ENCODE data around the gene TMEM266.

DNA sequence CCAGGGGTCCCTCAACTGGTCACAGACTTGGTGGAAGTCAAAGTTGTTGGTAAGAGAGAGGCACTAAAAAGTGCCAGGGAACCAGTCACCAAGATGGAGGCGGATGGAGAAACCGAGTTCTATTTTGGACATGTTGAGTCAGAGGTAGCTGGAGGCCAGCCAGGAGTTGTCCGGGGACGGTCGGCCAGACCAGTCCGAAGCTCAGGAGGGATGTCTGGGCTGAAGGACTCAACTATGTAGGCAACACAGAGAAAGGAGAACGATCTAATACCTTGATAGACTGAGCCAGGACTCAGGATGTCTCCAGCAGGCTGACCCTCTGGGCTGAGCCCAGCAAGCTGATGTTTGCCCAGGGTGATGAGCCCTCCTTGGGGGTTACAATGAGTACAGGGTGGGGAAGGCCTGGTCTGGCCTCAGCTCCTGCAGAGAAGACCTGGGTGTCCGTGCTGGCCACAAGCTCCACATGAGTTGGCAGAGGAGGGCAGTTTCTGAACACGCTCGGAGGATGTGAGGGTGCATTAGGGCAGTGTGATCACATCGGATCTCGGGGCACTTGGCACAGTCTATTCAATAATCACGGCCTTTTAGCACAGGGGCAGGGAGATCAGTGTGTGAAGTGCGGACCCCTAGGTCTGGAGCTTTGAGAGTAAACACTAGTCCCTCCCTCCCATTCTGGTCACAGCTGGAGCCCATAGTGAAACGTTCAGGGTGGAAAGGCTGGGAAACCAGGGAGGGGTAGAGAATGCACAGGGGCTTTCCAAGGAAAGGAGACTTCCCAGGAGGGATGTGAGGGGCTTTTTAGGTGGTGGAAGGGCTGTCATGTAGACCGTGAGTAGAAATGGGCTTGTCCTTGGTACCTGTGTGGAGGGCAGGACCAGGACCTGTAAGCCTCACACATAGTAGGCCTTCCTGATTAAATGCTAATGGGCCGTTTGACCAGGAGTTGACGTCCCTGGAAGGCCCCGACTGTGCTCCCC lies 139.6 kb downstream of the TMEM266 start:
- TF ChIP-seq, protein P1, sequence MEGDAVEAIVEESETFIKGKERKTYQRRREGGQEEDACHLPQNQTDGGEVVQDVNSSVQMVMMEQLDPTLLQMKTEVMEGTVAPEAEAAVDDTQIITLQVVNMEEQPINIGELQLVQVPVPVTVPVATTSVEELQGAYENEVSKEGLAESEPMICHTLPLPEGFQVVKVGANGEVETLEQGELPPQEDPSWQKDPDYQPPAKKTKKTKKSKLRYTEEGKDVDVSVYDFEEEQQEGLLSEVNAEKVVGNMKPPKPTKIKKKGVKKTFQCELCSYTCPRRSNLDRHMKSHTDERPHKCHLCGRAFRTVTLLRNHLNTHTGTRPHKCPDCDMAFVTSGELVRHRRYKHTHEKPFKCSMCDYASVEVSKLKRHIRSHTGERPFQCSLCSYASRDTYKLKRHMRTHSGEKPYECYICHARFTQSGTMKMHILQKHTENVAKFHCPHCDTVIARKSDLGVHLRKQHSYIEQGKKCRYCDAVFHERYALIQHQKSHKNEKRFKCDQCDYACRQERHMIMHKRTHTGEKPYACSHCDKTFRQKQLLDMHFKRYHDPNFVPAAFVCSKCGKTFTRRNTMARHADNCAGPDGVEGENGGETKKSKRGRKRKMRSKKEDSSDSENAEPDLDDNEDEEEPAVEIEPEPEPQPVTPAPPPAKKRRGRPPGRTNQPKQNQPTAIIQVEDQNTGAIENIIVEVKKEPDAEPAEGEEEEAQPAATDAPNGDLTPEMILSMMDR (IDR thresholded peaks at IDR 0.05; ENCODE audit: low read depth, low read length), result no peak
- TF ChIP-seq POLR2A (IDR thresholded peaks at IDR 0.05; ENCODE audit: extremely low read depth, insufficient read length) (no peak), MYC (IDR thresholded peaks at IDR 0.05; ENCODE audit: low read depth, low read length) (no peak)
- TF ChIP-seq, protein P2, sequence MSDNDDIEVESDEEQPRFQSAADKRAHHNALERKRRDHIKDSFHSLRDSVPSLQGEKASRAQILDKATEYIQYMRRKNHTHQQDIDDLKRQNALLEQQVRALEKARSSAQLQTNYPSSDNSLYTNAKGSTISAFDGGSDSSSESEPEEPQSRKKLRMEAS (IDR thresholded peaks at IDR 0.05; ENCODE audit: low read depth, low read length), result no peak
